ENCODE results near the gene SAPCD1. TPM values are rescaled to one million over a fixed set of nuclear protein-coding genes. Genes with fewer than 3 reads are reported as not detected.

The SAPCD1 gene
- total and polyA plus RNA-seq, 10 of the 15 experiments (the other 5 are each of a cell fraction or from before 2014, with no cell fraction given) = 1.6 to 13.0 (median 5.4) TPM

GRCh38 chr6:31734821-31735406, 27.5 kb upstream of the SAPCD1 start (continued):
- TF ChIP-seq PKNOX1 (IDR thresholded peaks at IDR 0.05) = peak; percentile 70
- TF ChIP-seq BCLAF1 (IDR thresholded peaks at IDR 0.05) = no peak
- TF ChIP-seq PML (IDR thresholded peaks at IDR 0.05; ENCODE audit: low read length) = no peak
- no peak for TF ChIP-seq MYC (IDR thresholded peaks at IDR 0.05; ENCODE audit: insufficient read depth, insufficient read length, insufficient replicate concordance, low read length, severe bottlenecking)
- TF ChIP-seq, protein P1, sequence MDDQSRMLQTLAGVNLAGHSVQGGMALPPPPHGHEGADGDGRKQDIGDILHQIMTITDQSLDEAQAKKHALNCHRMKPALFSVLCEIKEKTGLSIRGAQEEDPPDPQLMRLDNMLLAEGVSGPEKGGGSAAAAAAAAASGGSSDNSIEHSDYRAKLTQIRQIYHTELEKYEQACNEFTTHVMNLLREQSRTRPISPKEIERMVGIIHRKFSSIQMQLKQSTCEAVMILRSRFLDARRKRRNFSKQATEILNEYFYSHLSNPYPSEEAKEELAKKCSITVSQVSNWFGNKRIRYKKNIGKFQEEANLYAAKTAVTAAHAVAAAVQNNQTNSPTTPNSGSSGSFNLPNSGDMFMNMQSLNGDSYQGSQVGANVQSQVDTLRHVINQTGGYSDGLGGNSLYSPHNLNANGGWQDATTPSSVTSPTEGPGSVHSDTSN (IDR thresholded peaks at IDR 0.05; ENCODE audit: insufficient replicate concordance, low read depth, low read length) = peak; percentile 84
- peak; percentile 81; the same call in 1 of the 2 replicates for TF ChIP-seq BCL11A (IDR thresholded peaks at IDR 0.05; ENCODE audit: low read depth, low read length)
- TF ChIP-seq, protein P2, sequence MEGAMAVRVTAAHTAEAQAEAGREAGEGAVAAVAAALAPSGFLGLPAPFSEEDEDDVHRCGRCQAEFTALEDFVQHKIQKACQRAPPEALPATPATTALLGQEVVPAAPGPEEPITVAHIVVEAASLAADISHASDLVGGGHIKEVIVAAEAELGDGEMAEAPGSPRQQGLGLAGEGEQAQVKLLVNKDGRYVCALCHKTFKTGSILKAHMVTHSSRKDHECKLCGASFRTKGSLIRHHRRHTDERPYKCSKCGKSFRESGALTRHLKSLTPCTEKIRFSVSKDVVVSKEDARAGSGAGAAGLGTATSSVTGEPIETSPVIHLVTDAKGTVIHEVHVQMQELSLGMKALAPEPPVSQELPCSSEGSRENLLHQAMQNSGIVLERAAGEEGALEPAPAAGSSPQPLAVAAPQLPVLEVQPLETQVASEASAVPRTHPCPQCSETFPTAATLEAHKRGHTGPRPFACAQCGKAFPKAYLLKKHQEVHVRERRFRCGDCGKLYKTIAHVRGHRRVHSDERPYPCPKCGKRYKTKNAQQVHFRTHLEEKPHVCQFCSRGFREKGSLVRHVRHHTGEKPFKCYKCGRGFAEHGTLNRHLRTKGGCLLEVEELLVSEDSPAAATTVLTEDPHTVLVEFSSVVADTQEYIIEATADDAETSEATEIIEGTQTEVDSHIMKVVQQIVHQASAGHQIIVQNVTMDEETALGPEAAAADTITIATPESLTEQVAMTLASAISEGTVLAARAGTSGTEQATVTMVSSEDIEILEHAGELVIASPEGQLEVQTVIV (IDR thresholded peaks at IDR 0.05; ENCODE audit: borderline replicate concordance, partially characterized antibody) = no peak
- TF ChIP-seq, protein P3, sequence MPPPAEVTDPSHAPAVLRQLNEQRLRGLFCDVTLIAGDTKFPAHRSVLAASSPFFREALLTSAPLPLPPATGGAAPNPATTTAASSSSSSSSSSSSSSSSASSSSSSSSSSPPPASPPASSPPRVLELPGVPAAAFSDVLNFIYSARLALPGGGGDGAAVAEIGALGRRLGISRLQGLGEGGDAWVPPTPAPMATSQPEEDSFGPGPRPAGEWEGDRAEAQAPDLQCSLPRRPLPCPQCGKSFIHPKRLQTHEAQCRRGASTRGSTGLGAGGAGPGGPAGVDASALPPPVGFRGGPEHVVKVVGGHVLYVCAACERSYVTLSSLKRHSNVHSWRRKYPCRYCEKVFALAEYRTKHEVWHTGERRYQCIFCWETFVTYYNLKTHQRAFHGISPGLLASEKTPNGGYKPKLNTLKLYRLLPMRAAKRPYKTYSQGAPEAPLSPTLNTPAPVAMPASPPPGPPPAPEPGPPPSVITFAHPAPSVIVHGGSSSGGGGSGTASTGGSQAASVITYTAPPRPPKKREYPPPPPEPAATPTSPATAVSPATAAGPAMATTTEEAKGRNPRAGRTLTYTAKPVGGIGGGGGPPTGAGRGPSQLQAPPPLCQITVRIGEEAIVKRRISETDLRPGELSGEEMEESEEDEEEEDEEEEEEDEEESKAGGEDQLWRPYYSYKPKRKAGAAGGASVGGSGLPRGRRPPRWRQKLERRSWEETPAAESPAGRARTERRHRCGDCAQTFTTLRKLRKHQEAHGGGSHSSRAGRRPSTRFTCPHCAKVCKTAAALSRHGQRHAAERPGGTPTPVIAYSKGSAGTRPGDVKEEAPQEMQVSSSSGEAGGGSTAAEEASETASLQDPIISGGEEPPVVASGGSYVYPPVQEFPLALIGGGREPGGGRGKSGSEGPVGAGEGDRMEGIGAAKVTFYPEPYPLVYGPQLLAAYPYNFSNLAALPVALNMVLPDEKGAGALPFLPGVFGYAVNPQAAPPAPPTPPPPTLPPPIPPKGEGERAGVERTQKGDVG (CRISPR knock-in tag; IDR thresholded peaks at IDR 0.05) = no peak
- TF ChIP-seq HDGF (IDR thresholded peaks at IDR 0.05) = peak; percentile 89
- no peak for TF ChIP-seq E2F4 (IDR thresholded peaks at IDR 0.05; ENCODE audit: low read depth, low read length)

Measured in GM12878 (cell line).